WTC11 (cell line): ENCODE data around the gene RHOT2.

Source experiments
- CBFB ChIP-seq: sonication (generic); formaldehyde crosslinking; IDR thresholded peaks from 2 replicates; pipeline ENCODE4 v1.8.1; 2022; ENCODE audit warnings: mild to moderate bottlenecking, low read depth, missing genetic modification reagents
- ESRRA ChIP-seq: sonication (generic); formaldehyde crosslinking; IDR thresholded peaks from 2 replicates; pipeline ENCODE4 v1.8.1; 2022; ENCODE audit warnings: mild to moderate bottlenecking, missing genetic modification reagents, borderline replicate concordance
- PRRX2 ChIP-seq: fragments of 250-450 bp; sonication (Bioruptor Pico); IDR thresholded peaks from 2 replicates; pipeline ENCODE4 v1.8.0; 2021; ENCODE audit warnings: mild to moderate bottlenecking
- RELA ChIP-seq: sonication (generic); formaldehyde crosslinking; IDR thresholded peaks from 2 replicates; pipeline ENCODE4 v1.8.1; 2022; ENCODE audit warnings: missing genetic modification reagents, mild to moderate bottlenecking, borderline replicate concordance
- TCF7 ChIP-seq: sonication (generic); formaldehyde crosslinking; IDR thresholded peaks from 2 replicates; pipeline ENCODE4 v1.8.0; 2022; ENCODE audit warnings: mild to moderate bottlenecking, low read depth, missing genetic modification reagents, moderate library complexity
- TF ChIP-seq, protein P1 (sequence below): sonication (generic); formaldehyde crosslinking; IDR thresholded peaks from 2 replicates; pipeline ENCODE4 v1.8.0; 2022; ENCODE audit warnings: mild to moderate bottlenecking, missing genetic modification reagents
- TF ChIP-seq, protein P2 (sequence below): fragments of 200-600 bp; IDR thresholded peaks from 2 replicates; pipeline ENCODE4 v1.8.0; 2022; ENCODE audit warnings: antibody characterized with exemption
- TF ChIP-seq, protein P3 (sequence below): sonication (generic); formaldehyde crosslinking; IDR thresholded peaks from 2 replicates; pipeline ENCODE4 v1.8.1; 2023; ENCODE audit warnings: mild to moderate bottlenecking, missing genetic modification reagents, moderate library complexity

DNA sequence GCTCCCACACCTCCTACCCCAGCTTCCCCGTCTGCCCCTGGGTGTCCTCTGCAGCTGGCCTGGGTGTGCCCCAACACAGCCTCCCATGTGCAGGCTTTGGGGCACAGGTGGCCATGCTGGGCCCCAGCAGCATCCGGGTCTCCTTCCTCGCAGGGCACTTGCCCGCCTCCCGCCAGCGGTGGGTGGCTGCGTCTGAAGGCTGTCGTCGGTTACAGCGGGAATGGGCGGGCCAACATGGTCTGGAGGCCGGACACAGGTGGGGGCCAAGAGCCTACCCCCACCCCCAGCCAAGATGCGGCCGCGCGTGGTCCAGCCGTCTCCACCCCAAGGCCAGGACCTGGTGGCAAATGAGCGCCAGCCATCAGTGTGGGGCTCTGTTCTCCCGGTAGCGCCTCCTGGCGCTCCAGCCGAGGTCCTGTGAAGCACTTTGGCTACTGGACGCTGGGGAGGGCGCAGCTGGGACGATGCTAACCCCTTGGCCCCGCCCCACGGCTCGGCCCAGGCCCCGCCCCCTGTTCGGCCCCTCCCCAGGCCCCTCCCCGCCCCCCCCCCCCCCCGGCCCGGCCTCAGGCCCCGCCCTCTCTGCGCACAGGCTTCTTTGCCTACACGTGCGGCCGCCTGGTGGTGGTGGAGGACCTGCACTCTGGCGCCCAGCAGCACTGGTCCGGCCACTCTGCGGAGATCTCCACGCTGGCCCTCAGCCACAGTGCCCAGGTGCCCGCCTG, 7.3 kb upstream of the RHOT2 start:
- TF ChIP-seq RELA (CRISPR knock-in tag) (no peak), PRRX2 (CRISPR knock-in tag) (no peak), ESRRA (CRISPR knock-in tag) (no peak), TCF7 (no peak), CBFB (CRISPR knock-in tag) (no peak)
- TF ChIP-seq, protein P1, sequence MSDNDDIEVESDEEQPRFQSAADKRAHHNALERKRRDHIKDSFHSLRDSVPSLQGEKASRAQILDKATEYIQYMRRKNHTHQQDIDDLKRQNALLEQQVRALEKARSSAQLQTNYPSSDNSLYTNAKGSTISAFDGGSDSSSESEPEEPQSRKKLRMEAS (CRISPR knock-in tag): no peak
- TF ChIP-seq, protein P2, sequence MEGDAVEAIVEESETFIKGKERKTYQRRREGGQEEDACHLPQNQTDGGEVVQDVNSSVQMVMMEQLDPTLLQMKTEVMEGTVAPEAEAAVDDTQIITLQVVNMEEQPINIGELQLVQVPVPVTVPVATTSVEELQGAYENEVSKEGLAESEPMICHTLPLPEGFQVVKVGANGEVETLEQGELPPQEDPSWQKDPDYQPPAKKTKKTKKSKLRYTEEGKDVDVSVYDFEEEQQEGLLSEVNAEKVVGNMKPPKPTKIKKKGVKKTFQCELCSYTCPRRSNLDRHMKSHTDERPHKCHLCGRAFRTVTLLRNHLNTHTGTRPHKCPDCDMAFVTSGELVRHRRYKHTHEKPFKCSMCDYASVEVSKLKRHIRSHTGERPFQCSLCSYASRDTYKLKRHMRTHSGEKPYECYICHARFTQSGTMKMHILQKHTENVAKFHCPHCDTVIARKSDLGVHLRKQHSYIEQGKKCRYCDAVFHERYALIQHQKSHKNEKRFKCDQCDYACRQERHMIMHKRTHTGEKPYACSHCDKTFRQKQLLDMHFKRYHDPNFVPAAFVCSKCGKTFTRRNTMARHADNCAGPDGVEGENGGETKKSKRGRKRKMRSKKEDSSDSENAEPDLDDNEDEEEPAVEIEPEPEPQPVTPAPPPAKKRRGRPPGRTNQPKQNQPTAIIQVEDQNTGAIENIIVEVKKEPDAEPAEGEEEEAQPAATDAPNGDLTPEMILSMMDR: peak; percentile 58
- TF ChIP-seq, protein P3, sequence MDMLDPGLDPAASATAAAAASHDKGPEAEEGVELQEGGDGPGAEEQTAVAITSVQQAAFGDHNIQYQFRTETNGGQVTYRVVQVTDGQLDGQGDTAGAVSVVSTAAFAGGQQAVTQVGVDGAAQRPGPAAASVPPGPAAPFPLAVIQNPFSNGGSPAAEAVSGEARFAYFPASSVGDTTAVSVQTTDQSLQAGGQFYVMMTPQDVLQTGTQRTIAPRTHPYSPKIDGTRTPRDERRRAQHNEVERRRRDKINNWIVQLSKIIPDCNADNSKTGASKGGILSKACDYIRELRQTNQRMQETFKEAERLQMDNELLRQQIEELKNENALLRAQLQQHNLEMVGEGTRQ: no peak
